K562 (cell line): ENCODE results near the gene BNIP2. TPM values are rescaled to one million over a fixed set of nuclear protein-coding genes. Genes with fewer than 3 reads are reported as not detected.

Experiments
- ARID3A ChIP-seq: IDR thresholded peaks from 2 replicates; pipeline ENCODE4 v1.6.1; 2012; ENCODE audit warnings: low read depth, low read length, improper control_type of control experiment, borderline replicate concordance
- C11orf30 ChIP-seq: fragments of 450-650 bp; IDR thresholded peaks from 2 replicates; pipeline ENCODE4 v1.6.1; 2016; ENCODE audit warnings: low read depth, mild to moderate bottlenecking
- CBX1 ChIP-seq: sonication (generic); IDR thresholded peaks from 2 replicates; pipeline ENCODE4 v1.6.1; 2016; ENCODE audit warnings: antibody characterized with exemption, low read depth, mild to moderate bottlenecking
- CREB3 ChIP-seq: fragments of 450-650 bp; conservative IDR thresholded peaks from 2 replicates; pipeline ENCODE4 v1.6.1; 2016; ENCODE audit warnings: missing genetic modification characterization, low read depth, mild to moderate bottlenecking, missing compliant biosample characterization, moderate library complexity
- CREB3L1 ChIP-seq: fragments of 450-650 bp; IDR thresholded peaks from 2 replicates; pipeline ENCODE4 v1.6.1; 2014; ENCODE audit warnings: low read depth, mild to moderate bottlenecking, moderate library complexity, borderline replicate concordance
- ELF4 ChIP-seq: fragments of 450-650 bp; formaldehyde crosslinking; IDR thresholded peaks from 2 replicates; pipeline ENCODE4 v1.4.0; 2022; ENCODE audit warnings: missing genetic modification characterization
- ESRRA ChIP-seq: fragments of 450-650 bp; IDR thresholded peaks from 2 replicates; pipeline ENCODE4 v1.6.1; 2014; ENCODE audit warnings: low read depth, mild to moderate bottlenecking, moderate library complexity, borderline replicate concordance
- GTF2E2 ChIP-seq: fragments of 200-800 bp; sonication (Bioruptor generic); IDR thresholded peaks from 2 replicates; pipeline ENCODE4 v1.6.1; 2016; ENCODE audit warnings: missing genetic modification characterization, missing compliant biosample characterization
- KAT8 ChIP-seq: fragments of 450-650 bp; IDR thresholded peaks from 2 replicates; pipeline ENCODE4 v1.6.1; 2016; ENCODE audit warnings: low read depth, mild to moderate bottlenecking
- NCOR1 ChIP-seq: fragments of 450-650 bp; IDR thresholded peaks from 2 replicates; pipeline ENCODE4 v1.6.1; 2016; ENCODE audit warnings: mild to moderate bottlenecking, moderate library complexity
- NFATC3 ChIP-seq: fragments of 450-650 bp; IDR thresholded peaks from 2 replicates; pipeline ENCODE4 v1.6.1; 2017; ENCODE audit warnings: mild to moderate bottlenecking
- NR2C2 ChIP-seq, 2 experiments: fragments of 200-800 bp in 1 of 2; sonication (Bioruptor generic) in 1 of 2; sonication (generic) in 1 of 2; formaldehyde crosslinking in 1 of 2; IDR thresholded peaks; 2 replicates each; pipeline versions ENCODE4 v1.6.1 to v1.8.0; 2016 to 2022; ENCODE audit warnings: mild to moderate bottlenecking in 1 of 2, missing compliant biosample characterization in 1 of 2, missing genetic modification characterization in 1 of 2, missing genetic modification reagents in 1 of 2
- NRF1 ChIP-seq, 2 experiments: fragments of 450-650 bp; IDR thresholded peaks in 1 of 2; conservative IDR thresholded peaks in 1 of 2; 2 replicates each; pipeline ENCODE4 v1.6.1; 2014; ENCODE audit warnings: mild to moderate bottlenecking in 2 of 2
- PATZ1 ChIP-seq: fragments of 250-450 bp; sonication (Bioruptor Pico); IDR thresholded peaks from 2 replicates; pipeline ENCODE4 v1.5.0; 2020; ENCODE audit warnings: mild to moderate bottlenecking, borderline replicate concordance
- RB1 ChIP-seq: fragments of 450-650 bp; IDR thresholded peaks from 2 replicates; pipeline ENCODE4 v1.6.1; 2017; ENCODE audit warnings: low read depth, mild to moderate bottlenecking
- RBM22 ChIP-seq: fragments of 200-400 bp; formaldehyde crosslinking; IDR thresholded peaks from 2 replicates; pipeline ENCODE4 v1.6.1; 2018; ENCODE audit warnings: low read length, low read depth; ENCODE audit not compliant: poor library complexity, severe bottlenecking
- RBM34 ChIP-seq: fragments of 200-400 bp; formaldehyde crosslinking; IDR thresholded peaks from 2 replicates; pipeline ENCODE4 v1.6.1; 2018; ENCODE audit warnings: low read length, borderline replicate concordance; ENCODE audit not compliant: insufficient read depth
- RCOR1 ChIP-seq, 2 experiments: IDR thresholded peaks; 2 replicates each; pipeline ENCODE4 v1.6.1; 2012; ENCODE audit warnings: low read depth in 2 of 2, low read length in 2 of 2, borderline replicate concordance in 1 of 2, improper control_type of control experiment in 1 of 2
- SOX6 ChIP-seq: fragments of 450-650 bp; IDR thresholded peaks from 2 replicates; pipeline ENCODE4 v1.6.1; 2014; ENCODE audit warnings: mild to moderate bottlenecking
- TAF9B ChIP-seq: fragments of 450-650 bp; IDR thresholded peaks from 2 replicates; pipeline ENCODE4 v1.6.1; 2018; ENCODE audit warnings: mild to moderate bottlenecking; ENCODE audit not compliant: partially characterized antibody
- ZNF217 ChIP-seq: sonication (generic); formaldehyde crosslinking; IDR thresholded peaks from 2 replicates; pipeline ENCODE4 v1.8.0; 2022; ENCODE audit warnings: mild to moderate bottlenecking, missing genetic modification reagents
- ZNF224 ChIP-seq: sonication (generic); formaldehyde crosslinking; IDR thresholded peaks from 2 replicates; pipeline ENCODE4 v1.8.0; 2022; ENCODE audit warnings: mild to moderate bottlenecking, missing genetic modification reagents
- ZSCAN29 ChIP-seq: fragments of 450-650 bp; IDR thresholded peaks from 2 replicates; pipeline ENCODE4 v1.6.1; 2017
- polyA plus RNA-seq, 8 experiments: library from polyadenylated mRNA; depleted of rRNA in 4 of 8; stranded (reverse) in 5 of 8; unstranded in 3 of 8; fragments of >200 nt; fragmentation: Nextera tagmentation in 2 of 8; fragmentation: Illumina TruSeq in 1 of 8; extraction: Ambion mirVana in 2 of 8; extraction: Trizol in 1 of 8; gene quantifications; 2 replicates each; pipeline versions ENCODE4 v1.2.1 to v1.2.3, GENCODE V29; 2011 to 2014; ENCODE audit warnings: inconsistent platforms in 1 of 8, missing spikeins in 1 of 8
- total RNA-seq, 7 experiments: library from RNA; depleted of rRNA in 6 of 7; stranded (reverse); fragments of >200 nt in 6 of 7; fragmentation: Illumina TruSeq in 2 of 7; extraction: Trizol in 2 of 7; gene quantifications; 2 replicates each; pipeline versions ENCODE4 v1.2.1 to v1.2.3, GENCODE V29; 2011 to 2021; ENCODE audit warnings: low replicate concordance in 1 of 7

Gene BNIP2
- total and polyA plus RNA-seq, 9 of the 15 experiments (the other 6 are each of a cell fraction or from before 2014, with no cell fraction given): 19.6 to 88.0 (median 52.5) TPM

- TF ChIP-seq CREB3L1: no peak
- peak; percentile 46 for TF ChIP-seq TAF9B
- TF ChIP-seq NFATC3: no peak
- peak; percentile 36; the same call in 1 of the 2 replicates for TF ChIP-seq ARID3A
- no peak for TF ChIP-seq KAT8
- no peak; the same call in 1 of the 2 replicates for TF ChIP-seq CBX1
- TF ChIP-seq RBM34: no peak
- 0 out of 2 replicates have a peak, but pooled peaks have one; percentile 63 for TF ChIP-seq PATZ1
- no peak for TF ChIP-seq C11orf30
- peak in 1 of 2 experiments; percentile 8; a peak in 1 of 4 replicates for TF ChIP-seq RCOR1 (IDR thresholded peaks at IDR 0.05; ENCODE audit: borderline replicate concordance in 1 of 2, low read depth in 2 of 2, low read length in 2 of 2)
- no peak; a peak in 3 of 4 replicates for TF ChIP-seq NRF1 (conservative IDR thresholded peaks at IDR 0.05 in 1 of 2, IDR thresholded peaks at IDR 0.05 in 1 of 2)
- peak; percentile 33; the same call in 1 of the 2 replicates for TF ChIP-seq NCOR1
- TF ChIP-seq NR2C2 (CRISPR knock-in tag; IDR thresholded peaks at IDR 0.05): no peak
- TF ChIP-seq NR2C2 (tag; IDR thresholded peaks at IDR 0.05): no peak
- 0 out of 2 replicates have a peak, but pooled peaks have one; percentile 12 for TF ChIP-seq ELF4
- TF ChIP-seq ZSCAN29: no peak
- TF ChIP-seq RB1: no peak
- TF ChIP-seq CREB3 (tag): no peak
- TF ChIP-seq ZNF224 (CRISPR knock-in tag): no peak
- no peak for TF ChIP-seq ZNF217 (CRISPR knock-in tag)
- TF ChIP-seq GTF2E2 (tag): no peak
- TF ChIP-seq ESRRA: no peak
- no peak for TF ChIP-seq RBM22
- peak; percentile 64 for TF ChIP-seq SOX6
Measured at GRCh38 chr15:59689626-59690236, 611 bp upstream of the BNIP2 start (continued).
